Duodenal mucosa (tissue), 2 donors: ENCODE data around the gene ELOVL5.
"Not testable (repeated sequence)": the region's sequence is repeated elsewhere in the genome, so short reads cannot be mapped to it uniquely, and the experiment has no call there.

ENCODE experiments used
- H3K27ac ChIP-seq: one replicate; pipeline ENCODE4 v1.7.0; 2013; ENCODE audit warnings: low read depth, low read length
- H3K27me3 ChIP-seq, 2 donors: one replicate each; pipeline ENCODE4 v1.7.0; 2013; ENCODE audit warnings: low read length in 2 of 2, control low read depth in 1 of 2; ENCODE audit not compliant: insufficient read depth in 2 of 2, control insufficient read depth in 1 of 2
- H3K36me3 ChIP-seq, 2 donors: one replicate each; pipeline ENCODE4 v1.7.0; 2013; ENCODE audit warnings: low read length in 2 of 2, control low read depth in 1 of 2; ENCODE audit not compliant: insufficient read depth in 2 of 2, control insufficient read depth in 1 of 2
- H3K4me1 ChIP-seq, 2 donors: one replicate each; pipeline ENCODE4 v1.7.0; 2013; ENCODE audit warnings: low read length in 2 of 2, control low read depth in 1 of 2; ENCODE audit not compliant: insufficient read depth in 2 of 2, control insufficient read depth in 1 of 2
- H3K4me3 ChIP-seq, 2 donors: one replicate each; pipeline ENCODE4 v1.7.0; 2013; ENCODE audit warnings: low read length in 2 of 2, low read depth in 1 of 2
- H3K9ac ChIP-seq, 2 donors: one replicate each; pipeline ENCODE4 v1.7.0; 2013; ENCODE audit warnings: low read length in 2 of 2, low read depth in 1 of 2
- H3K9me3 ChIP-seq, 2 donors: one replicate each; pipeline ENCODE4 v1.7.0; 2013; ENCODE audit warnings: low read length in 2 of 2, control low read depth in 1 of 2; ENCODE audit not compliant: control insufficient read depth in 1 of 2

ELOVL5 gene

GRCh38 chr6:53320964-53321363 lies 27.8 kb downstream of the ELOVL5 start:
- H3K4me1 ChIP-seq: peaks cover 0 to 6% of the 10 kb centered on the region in 2 donors
- H3K9me3 ChIP-seq: no peaks in the 10 kb centered on the region
- H3K4me3 ChIP-seq: no peak overlapping the region
- H3K36me3 ChIP-seq: no peaks in the 10 kb centered on the region
- no peak overlapping the region for H3K27ac ChIP-seq
- no peak overlapping the region for H3K9ac ChIP-seq
- H3K27me3 ChIP-seq: no peaks in the 10 kb centered on the region

DNA sequence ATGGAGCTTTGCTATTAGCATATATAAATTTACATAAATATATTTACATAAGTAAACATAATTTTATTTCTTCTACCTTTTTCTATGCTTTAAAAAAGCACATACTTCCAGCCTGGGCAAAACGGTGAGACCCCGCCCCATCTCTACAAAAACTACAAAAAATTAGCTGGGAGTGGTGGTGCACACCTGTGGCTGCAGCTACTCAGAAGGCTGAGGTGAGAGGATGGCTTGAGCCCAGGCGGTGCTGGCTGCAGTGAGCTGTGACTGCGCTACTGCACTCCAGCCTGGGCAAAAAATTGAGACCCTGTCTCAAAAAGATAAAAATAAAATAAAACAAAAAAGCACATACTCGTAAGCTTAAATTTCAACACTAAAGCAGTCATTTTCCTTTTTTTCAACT lies 30.3 kb downstream of the ELOVL5 start:
- no peak overlapping the region for H3K9ac ChIP-seq
- peaks cover 0 to 6% of the 10 kb centered on the region in 2 donors for H3K4me1 ChIP-seq
- H3K27ac ChIP-seq: no peak overlapping the region
- H3K27me3 ChIP-seq: no peaks in the 10 kb centered on the region
- H3K36me3 ChIP-seq: no peaks in the 10 kb centered on the region
- H3K4me3 ChIP-seq: no peak overlapping the region
- no peaks in the 10 kb centered on the region for H3K9me3 ChIP-seq

DNA sequence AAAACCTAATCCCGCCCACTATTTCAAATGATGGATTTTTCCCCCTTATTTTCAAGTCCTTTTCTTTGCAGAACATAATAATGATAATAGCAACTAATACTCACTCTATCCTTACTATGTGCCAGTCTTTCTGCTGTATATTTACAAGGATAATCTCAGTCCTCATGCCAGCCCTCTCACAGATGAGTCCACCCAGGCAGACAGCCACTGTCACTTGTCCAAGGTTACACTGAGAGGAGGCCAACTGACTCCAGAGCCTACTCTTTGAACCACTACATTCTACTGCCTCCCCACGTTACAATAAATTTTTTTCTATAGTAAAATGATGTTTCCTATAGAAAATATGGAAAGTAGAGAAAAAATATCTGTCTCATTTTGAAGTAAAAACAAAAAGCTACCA lies 30.9 kb downstream of the ELOVL5 start:
- Histone ChIP-seq H3K9ac (no peak overlapping the region), H3K4me1 (peaks cover 0 to 4% of the 10 kb centered on the region in 2 donors), H3K4me3 (no peak overlapping the region), H3K27ac (no peak overlapping the region), H3K27me3 (no peaks in the 10 kb centered on the region), H3K36me3 (no peaks in the 10 kb centered on the region), H3K9me3 (no peaks in the 10 kb centered on the region)

DNA sequence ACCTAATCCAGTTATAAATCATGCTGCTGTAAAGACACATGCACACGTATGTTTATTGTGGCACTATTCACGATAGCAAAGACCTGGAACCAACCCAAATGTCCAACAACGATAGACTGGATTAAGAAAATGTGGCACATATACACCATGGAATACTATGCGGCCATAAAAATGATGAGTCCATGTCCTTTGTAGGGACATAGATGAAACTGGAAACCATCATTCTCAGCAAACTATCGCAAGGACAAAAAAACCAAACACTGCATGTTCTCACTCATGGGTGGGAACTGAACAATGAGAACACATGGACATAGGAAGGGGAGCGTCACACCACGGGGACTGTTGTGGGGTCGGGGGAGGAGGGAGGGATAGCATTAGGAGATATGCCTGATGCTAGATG lies 31.5 kb downstream of the ELOVL5 start:
- not testable (repeated sequence) for H3K4me3 ChIP-seq, H3K27me3 ChIP-seq, H3K9me3 ChIP-seq, H3K4me1 ChIP-seq, H3K27ac ChIP-seq, H3K9ac ChIP-seq, H3K36me3 ChIP-seq

DNA sequence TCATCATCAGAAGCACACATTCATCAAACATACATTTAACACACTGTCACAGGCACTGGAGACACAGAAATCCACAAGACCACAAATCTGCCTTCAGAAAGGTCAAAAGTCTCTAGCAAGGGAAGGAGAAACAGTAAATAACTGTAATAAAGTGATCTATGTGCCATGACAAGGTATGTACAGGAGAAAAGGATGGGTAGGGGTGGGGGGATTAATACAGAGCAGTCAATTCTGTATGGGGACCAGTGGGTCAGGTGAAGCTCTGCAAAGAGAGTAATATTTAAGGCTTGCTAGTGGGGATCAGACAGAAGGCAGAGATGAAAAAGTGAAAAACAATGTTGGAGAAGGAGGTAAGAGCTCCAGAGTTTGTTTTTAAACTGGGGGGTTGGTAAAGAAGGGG lies 32.6 kb downstream of the ELOVL5 start:
- Histone ChIP-seq H3K9me3 (no peaks in the 10 kb centered on the region), H3K36me3 (no peaks in the 10 kb centered on the region), H3K27me3 (no peaks in the 10 kb centered on the region), H3K4me1 (peaks cover 0 to under 1% of the 10 kb centered on the region in 2 donors), H3K27ac (no peak overlapping the region), H3K9ac (no peak overlapping the region), H3K4me3 (no peak overlapping the region)

GRCh38 chr6:53315086-53315724 lies 33.5 kb downstream of the ELOVL5 start:
- H3K36me3 ChIP-seq: no peaks in the 10 kb centered on the region
- H3K27me3 ChIP-seq: no peaks in the 10 kb centered on the region
- H3K27ac ChIP-seq: no peak overlapping the region
- H3K9me3 ChIP-seq: no peaks in the 10 kb centered on the region
- peaks cover 2 to 4% of the 10 kb centered on the region in 2 donors for H3K4me1 ChIP-seq
- H3K9ac ChIP-seq: no peak overlapping the region
- H3K4me3 ChIP-seq: no peak overlapping the region

- Histone ChIP-seq H3K27me3 (no peaks in the 10 kb centered on the region), H3K4me3 (no peak overlapping the region), H3K9me3 (no peaks in the 10 kb centered on the region), H3K36me3 (no peaks in the 10 kb centered on the region), H3K4me1 (peaks cover 13 to 16% of the 10 kb centered on the region in 2 donors), H3K9ac (no peak overlapping the region), H3K27ac (no peak overlapping the region)
These were observed 34.9 kb downstream of the ELOVL5 start for GRCh38 chr6:53313784-53314400.

DNA sequence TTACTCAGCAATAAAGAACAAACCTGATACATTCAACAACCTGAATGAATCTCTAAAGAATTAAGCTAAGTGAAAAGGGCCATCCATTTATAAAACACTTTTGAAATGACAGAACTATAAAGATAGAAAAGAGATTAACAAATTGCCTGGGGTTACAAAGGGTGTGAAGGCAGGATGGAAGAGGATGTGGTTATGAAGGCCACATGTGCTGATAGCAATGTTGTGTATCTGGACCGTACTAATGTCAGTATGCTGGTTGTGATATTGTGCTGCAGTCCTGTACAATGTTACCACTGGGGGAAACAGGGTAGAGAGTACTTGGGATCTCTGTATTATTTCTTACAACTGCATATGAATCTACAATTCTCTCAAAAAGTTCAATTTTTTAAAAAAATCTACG lies 36.4 kb downstream of the ELOVL5 start:
- Histone ChIP-seq H3K4me1 (peaks cover 13 to 23% of the 10 kb centered on the region in 2 donors), H3K27ac (no peak overlapping the region), H3K9ac (no peak overlapping the region), H3K9me3 (no peaks in the 10 kb centered on the region), H3K36me3 (no peaks in the 10 kb centered on the region), H3K27me3 (no peaks in the 10 kb centered on the region), H3K4me3 (no peak overlapping the region)

DNA sequence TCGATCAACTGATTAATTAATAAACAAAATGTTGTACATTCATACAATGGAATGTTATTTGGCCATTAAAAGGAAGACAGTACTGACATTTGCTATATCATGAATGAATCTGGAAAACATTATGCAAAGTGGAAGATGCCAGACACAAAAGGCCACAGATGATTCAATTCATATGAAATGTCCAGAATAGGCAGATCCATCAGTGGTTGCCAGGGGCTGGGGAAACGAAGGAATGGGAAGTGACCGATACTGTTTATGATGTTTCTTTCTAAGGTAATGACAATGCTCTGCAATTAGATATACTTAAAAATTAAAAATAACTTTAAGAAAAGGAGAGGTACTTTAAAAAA lies 37.2 kb downstream of the ELOVL5 start:
- H3K9ac ChIP-seq: no peak overlapping the region
- H3K4me1 ChIP-seq: peaks cover 20 to 31% of the 10 kb centered on the region in 2 donors
- no peak overlapping the region for H3K27ac ChIP-seq
- no peaks in the 10 kb centered on the region for H3K9me3 ChIP-seq
- no peaks in the 10 kb centered on the region for H3K27me3 ChIP-seq
- H3K4me3 ChIP-seq: no peak overlapping the region
- no peaks in the 10 kb centered on the region for H3K36me3 ChIP-seq

DNA sequence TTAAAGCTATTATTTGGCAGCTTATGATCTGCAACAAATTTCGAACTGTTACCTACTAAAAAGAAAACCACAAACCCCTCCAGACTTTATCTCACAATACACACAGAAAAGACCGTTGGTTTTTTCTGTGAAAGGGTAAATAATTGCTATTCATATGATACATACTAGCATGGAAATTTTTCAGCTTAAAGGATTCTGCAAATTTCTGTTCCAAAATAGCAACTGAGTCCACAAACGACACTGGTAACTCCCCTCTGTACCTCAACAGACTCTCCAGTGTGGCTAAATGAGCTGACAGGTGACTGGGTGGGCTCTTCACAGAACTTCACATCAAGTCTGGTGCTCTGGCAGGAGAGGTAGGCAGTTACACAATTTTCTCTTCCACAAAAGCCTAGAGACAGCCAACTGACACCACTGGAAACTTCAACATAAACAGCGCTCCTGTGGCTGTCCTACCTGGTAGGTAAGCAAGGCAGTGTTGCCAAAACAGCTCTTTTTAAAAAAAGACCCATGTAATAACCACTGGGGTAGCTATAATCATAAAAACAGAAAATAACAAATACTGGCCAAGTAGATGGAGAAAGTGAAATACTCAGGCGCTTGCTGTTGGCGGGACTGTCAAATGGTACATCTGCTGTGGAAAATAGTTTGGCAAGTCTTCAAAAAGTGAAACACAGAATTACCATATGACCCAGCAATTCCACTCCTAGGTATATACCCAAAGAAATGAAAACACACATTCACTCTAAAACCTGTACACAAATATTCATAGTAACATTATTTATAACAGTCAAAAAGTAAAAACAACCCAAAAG lies 37.8 kb downstream of the ELOVL5 start:
- no peak overlapping the region for H3K9ac ChIP-seq
- no peaks in the 10 kb centered on the region for H3K36me3 ChIP-seq
- H3K9me3 ChIP-seq: no peaks in the 10 kb centered on the region
- no peaks in the 10 kb centered on the region for H3K27me3 ChIP-seq
- no peak overlapping the region for H3K27ac ChIP-seq
- H3K4me1 ChIP-seq: peaks cover 20 to 34% of the 10 kb centered on the region in 2 donors
- no peak overlapping the region for H3K4me3 ChIP-seq
